ENCODE results near the gene TNFAIP6.

GRCh38 chr2:151407281-151407680, 49.9 kb downstream of the TNFAIP6 start:
- no peak for TF ChIP-seq CTCF (IDR thresholded peaks at IDR 0.05)
- TF ChIP-seq TEAD4 (IDR thresholded peaks at IDR 0.05; ENCODE audit: borderline replicate concordance, insufficient read depth): no peak
- TF ChIP-seq EP300 (IDR thresholded peaks at IDR 0.05; ENCODE audit: borderline replicate concordance in 1 of 2, low read depth in 1 of 2, low read length in 1 of 2): no peak
- no peak for TF ChIP-seq SMC3 (IDR thresholded peaks at IDR 0.05; ENCODE audit: low read depth, low read length)
- TF ChIP-seq EZH2phosphoT487 (IDR thresholded peaks at IDR 0.05; ENCODE audit: borderline replicate concordance, low read depth): no peak
- no peak for TF ChIP-seq ELF1 (IDR thresholded peaks at IDR 0.05)
- no peak for TF ChIP-seq RCOR1 (IDR thresholded peaks at IDR 0.05; ENCODE audit: low read length)
- TF ChIP-seq TAF1 (IDR thresholded peaks at IDR 0.05; ENCODE audit: borderline replicate concordance, low read depth, low read length): no peak
- TF ChIP-seq, protein P1, sequence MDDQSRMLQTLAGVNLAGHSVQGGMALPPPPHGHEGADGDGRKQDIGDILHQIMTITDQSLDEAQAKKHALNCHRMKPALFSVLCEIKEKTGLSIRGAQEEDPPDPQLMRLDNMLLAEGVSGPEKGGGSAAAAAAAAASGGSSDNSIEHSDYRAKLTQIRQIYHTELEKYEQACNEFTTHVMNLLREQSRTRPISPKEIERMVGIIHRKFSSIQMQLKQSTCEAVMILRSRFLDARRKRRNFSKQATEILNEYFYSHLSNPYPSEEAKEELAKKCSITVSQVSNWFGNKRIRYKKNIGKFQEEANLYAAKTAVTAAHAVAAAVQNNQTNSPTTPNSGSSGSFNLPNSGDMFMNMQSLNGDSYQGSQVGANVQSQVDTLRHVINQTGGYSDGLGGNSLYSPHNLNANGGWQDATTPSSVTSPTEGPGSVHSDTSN (IDR thresholded peaks at IDR 0.05): no peak
- no peak for TF ChIP-seq GABPA (IDR thresholded peaks at IDR 0.05; ENCODE audit: low read depth)

All from SK-N-SH (cell line).